ENCODE data around the gene ZSWIM3.

The ZSWIM3 gene

DNA sequence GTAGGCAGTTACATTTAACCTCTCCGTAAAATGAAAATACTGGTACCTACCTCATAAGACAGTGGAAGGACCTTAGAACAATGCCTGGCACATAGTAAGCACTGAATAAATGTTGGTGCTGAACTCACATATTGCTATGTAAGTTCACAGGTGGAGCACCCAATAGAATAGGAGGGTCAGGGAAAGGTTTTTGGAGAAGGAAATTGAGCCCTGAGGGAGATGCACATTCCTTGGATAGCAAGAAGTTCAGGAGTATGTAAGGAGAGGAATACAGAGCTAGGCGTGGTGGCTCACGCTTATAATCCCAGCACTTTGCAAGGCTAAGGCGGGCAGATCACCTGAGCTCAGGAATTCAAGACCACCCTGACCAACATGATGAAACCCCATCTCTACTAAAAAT lies 37.9 kb upstream of the ZSWIM3 start:
- Histone ChIP-seq H2AFZ (ENCODE audit: low read length) (no peak overlapping the region), H3K79me2 (ENCODE audit: insufficient read depth, low read length) (peaks cover 24% of the 10 kb centered on the region), H3K9ac (ENCODE audit: low read depth, low read length, poor library complexity, severe bottlenecking) (no peak overlapping the region), H3K36me3 (ENCODE audit: insufficient read depth, low read length) (peaks cover 22% of the 10 kb centered on the region; the same call in 1 of the 2 replicates), H3K9me3 (ENCODE audit: insufficient read depth, low read depth, low read length) (no peaks in the 10 kb centered on the region), H3K9me2 (replicated peaks; ENCODE audit: low read depth, low read length) (no peaks in the 10 kb centered on the region), H3K4me2 (ENCODE audit: low read depth, low read length, poor library complexity, severe bottlenecking) (no peak overlapping the region), H3F3A (ENCODE audit: low read depth) (peaks cover 2% of the 10 kb centered on the region; the same call in 1 of the 2 replicates), H4K20me1 (ENCODE audit: insufficient read depth, low read length, poor library complexity, severe bottlenecking) (peaks cover 9% of the 10 kb centered on the region), H3K4me3 (ENCODE audit: low read length, poor library complexity, severe bottlenecking) (no peak overlapping the region), H3K27me3 (ENCODE audit: insufficient read depth, low read length, poor library complexity, severe bottlenecking) (no peaks in the 10 kb centered on the region), H3K4me1 (ENCODE audit: insufficient read depth, low read length, poor library complexity, severe bottlenecking) (peaks cover 14% of the 10 kb centered on the region)
- no peak for TF ChIP-seq EZH2phosphoT487 (IDR thresholded peaks at IDR 0.05; ENCODE audit: borderline replicate concordance)
- TF ChIP-seq, protein P1, sequence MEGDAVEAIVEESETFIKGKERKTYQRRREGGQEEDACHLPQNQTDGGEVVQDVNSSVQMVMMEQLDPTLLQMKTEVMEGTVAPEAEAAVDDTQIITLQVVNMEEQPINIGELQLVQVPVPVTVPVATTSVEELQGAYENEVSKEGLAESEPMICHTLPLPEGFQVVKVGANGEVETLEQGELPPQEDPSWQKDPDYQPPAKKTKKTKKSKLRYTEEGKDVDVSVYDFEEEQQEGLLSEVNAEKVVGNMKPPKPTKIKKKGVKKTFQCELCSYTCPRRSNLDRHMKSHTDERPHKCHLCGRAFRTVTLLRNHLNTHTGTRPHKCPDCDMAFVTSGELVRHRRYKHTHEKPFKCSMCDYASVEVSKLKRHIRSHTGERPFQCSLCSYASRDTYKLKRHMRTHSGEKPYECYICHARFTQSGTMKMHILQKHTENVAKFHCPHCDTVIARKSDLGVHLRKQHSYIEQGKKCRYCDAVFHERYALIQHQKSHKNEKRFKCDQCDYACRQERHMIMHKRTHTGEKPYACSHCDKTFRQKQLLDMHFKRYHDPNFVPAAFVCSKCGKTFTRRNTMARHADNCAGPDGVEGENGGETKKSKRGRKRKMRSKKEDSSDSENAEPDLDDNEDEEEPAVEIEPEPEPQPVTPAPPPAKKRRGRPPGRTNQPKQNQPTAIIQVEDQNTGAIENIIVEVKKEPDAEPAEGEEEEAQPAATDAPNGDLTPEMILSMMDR (conservative IDR thresholded peaks at IDR 0.05; ENCODE audit: low read length), result no peak

GRCh38 chr20:45821947-45822346 lies 35.5 kb upstream of the ZSWIM3 start:
- Histone ChIP-seq H3K79me2 (ENCODE audit: insufficient read depth, low read length) (no peaks in the 10 kb centered on the region), H3K9ac (ENCODE audit: low read depth, low read length, poor library complexity, severe bottlenecking) (no peak overlapping the region), H3K9me3 (ENCODE audit: insufficient read depth, low read depth, low read length) (no peaks in the 10 kb centered on the region), H3K4me1 (ENCODE audit: insufficient read depth, low read length, poor library complexity, severe bottlenecking) (no peaks in the 10 kb centered on the region), H3F3A (ENCODE audit: low read depth) (peaks cover 2% of the 10 kb centered on the region; the same call in 1 of the 2 replicates), H3K27me3 (ENCODE audit: insufficient read depth, low read length, poor library complexity, severe bottlenecking) (no peaks in the 10 kb centered on the region), H2AFZ (ENCODE audit: low read length) (no peak overlapping the region), H4K20me1 (ENCODE audit: insufficient read depth, low read length, poor library complexity, severe bottlenecking) (no peaks in the 10 kb centered on the region), H3K4me2 (ENCODE audit: low read depth, low read length, poor library complexity, severe bottlenecking) (no peak overlapping the region), H3K36me3 (ENCODE audit: insufficient read depth, low read length) (peaks cover 3% of the 10 kb centered on the region; the same call in 1 of the 2 replicates), H3K4me3 (ENCODE audit: low read length, poor library complexity, severe bottlenecking) (no peak overlapping the region), H3K9me2 (replicated peaks; ENCODE audit: low read depth, low read length) (no peaks in the 10 kb centered on the region)
- no peak for TF ChIP-seq EZH2phosphoT487 (IDR thresholded peaks at IDR 0.05; ENCODE audit: borderline replicate concordance)
- TF ChIP-seq, protein P1 (conservative IDR thresholded peaks at IDR 0.05; ENCODE audit: low read length), result no peak

GRCh38 chr20:45822857-45823256 lies 34.6 kb upstream of the ZSWIM3 start:
- TF ChIP-seq EZH2phosphoT487 (IDR thresholded peaks at IDR 0.05; ENCODE audit: borderline replicate concordance), result no peak
- TF ChIP-seq, protein P1 (conservative IDR thresholded peaks at IDR 0.05; ENCODE audit: low read length), result no peak
- no peak overlapping the region for H3K9ac ChIP-seq (ENCODE audit: low read depth, low read length, poor library complexity, severe bottlenecking)
- no peaks in the 10 kb centered on the region for H3K9me2 ChIP-seq (replicated peaks; ENCODE audit: low read depth, low read length)
- no peaks in the 10 kb centered on the region for H3K36me3 ChIP-seq (ENCODE audit: insufficient read depth, low read length)
- no peak overlapping the region for H3K4me3 ChIP-seq (ENCODE audit: low read length, poor library complexity, severe bottlenecking)
- H3K9me3 ChIP-seq (ENCODE audit: insufficient read depth, low read depth, low read length), result no peaks in the 10 kb centered on the region
- peaks cover under 1% of the 10 kb centered on the region; the same call in 1 of the 2 replicates for H3F3A ChIP-seq (ENCODE audit: low read depth)
- no peaks in the 10 kb centered on the region for H3K27me3 ChIP-seq (ENCODE audit: insufficient read depth, low read length, poor library complexity, severe bottlenecking)
- no peaks in the 10 kb centered on the region for H4K20me1 ChIP-seq (ENCODE audit: insufficient read depth, low read length, poor library complexity, severe bottlenecking)
- no peak overlapping the region for H2AFZ ChIP-seq (ENCODE audit: low read length)
- H3K79me2 ChIP-seq (ENCODE audit: insufficient read depth, low read length), result no peaks in the 10 kb centered on the region
- no peak overlapping the region for H3K4me2 ChIP-seq (ENCODE audit: low read depth, low read length, poor library complexity, severe bottlenecking)
- H3K4me1 ChIP-seq (ENCODE audit: insufficient read depth, low read length, poor library complexity, severe bottlenecking), result no peaks in the 10 kb centered on the region
